Astrocyte (in vitro differentiated cells and primary cell): ENCODE results near the gene TBC1D2.

ENCODE experiments used
- EZH2 ChIP-seq: IDR thresholded peaks from 2 replicates; pipeline ENCODE4 v1.6.1; 2012; ENCODE audit warnings: mild to moderate bottlenecking, low read length, inconsistent platforms; ENCODE audit not compliant: insufficient read depth
- TF ChIP-seq, protein P1 (sequence below): IDR thresholded peaks from 2 replicates; pipeline ENCODE4 v1.5.1; 2011; ENCODE audit warnings: low read depth, mild to moderate bottlenecking, inconsistent platforms, low read length, moderate library complexity; ENCODE audit not compliant: insufficient read depth

DNA sequence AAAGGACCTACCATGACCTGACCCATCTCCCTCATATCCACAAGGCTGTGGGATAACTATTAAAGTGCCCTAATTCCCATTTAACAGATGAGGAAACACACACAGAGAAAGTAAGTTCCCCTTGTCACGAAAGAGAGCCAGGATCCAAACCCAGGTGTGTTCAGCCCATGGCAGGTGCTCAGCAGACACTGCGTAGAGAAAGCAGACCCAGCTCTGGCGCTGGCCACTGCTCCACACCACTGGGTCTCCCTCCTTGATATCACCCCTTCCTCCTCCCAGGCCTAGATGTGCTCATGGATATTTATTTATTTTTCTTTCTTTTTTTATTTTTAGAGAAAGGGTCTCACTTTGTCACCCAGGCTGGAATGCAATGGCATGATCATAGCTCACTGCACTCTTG is 39.1 kb downstream of the TBC1D2 start:
- TF ChIP-seq, protein P1, sequence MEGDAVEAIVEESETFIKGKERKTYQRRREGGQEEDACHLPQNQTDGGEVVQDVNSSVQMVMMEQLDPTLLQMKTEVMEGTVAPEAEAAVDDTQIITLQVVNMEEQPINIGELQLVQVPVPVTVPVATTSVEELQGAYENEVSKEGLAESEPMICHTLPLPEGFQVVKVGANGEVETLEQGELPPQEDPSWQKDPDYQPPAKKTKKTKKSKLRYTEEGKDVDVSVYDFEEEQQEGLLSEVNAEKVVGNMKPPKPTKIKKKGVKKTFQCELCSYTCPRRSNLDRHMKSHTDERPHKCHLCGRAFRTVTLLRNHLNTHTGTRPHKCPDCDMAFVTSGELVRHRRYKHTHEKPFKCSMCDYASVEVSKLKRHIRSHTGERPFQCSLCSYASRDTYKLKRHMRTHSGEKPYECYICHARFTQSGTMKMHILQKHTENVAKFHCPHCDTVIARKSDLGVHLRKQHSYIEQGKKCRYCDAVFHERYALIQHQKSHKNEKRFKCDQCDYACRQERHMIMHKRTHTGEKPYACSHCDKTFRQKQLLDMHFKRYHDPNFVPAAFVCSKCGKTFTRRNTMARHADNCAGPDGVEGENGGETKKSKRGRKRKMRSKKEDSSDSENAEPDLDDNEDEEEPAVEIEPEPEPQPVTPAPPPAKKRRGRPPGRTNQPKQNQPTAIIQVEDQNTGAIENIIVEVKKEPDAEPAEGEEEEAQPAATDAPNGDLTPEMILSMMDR = no peak
- TF ChIP-seq EZH2 = no peak
